HG02759 (cell line): Measurements from ENCODE around the gene KLHL11.
A peak's percentile ranks its signal among the peaks of the same experiment; 100 is the strongest.
"Not testable (repeated sequence)": the region's sequence is repeated elsewhere in the genome, so short reads cannot be mapped to it uniquely, and the experiment has no call there.

ENCODE experiments used
- ATAC-seq: cut with Tn5 transposase; IDR thresholded peaks from one replicate; pipeline ENCODE4 v1.9.1; 2021; ENCODE audit warnings: mild to moderate bottlenecking, moderate library complexity; ENCODE audit not compliant: unreplicated experiment

The KLHL11 gene

DNA sequence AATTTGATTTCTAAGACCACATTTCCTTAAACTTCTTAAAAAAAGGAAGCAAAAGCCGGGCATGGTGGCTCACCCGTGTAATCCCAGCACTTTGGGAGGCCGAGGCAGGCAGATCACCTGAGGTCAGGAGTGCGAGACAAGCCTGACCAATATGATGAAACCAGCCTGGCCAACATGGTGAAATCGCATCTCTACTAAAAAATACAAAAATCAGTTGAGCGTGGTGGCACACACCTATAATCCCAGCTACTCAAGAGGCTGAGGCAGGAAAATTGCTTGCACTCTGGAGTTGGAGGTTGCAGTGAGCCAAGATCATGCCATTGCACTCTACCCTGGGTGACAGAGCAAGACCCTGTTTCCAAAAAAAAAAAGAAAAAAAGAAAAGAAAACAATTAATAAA, 24.4 kb downstream of the KLHL11 start:
- not testable (repeated sequence) for ATAC-seq

- not testable (repeated sequence) for ATAC-seq
Observed at GRCh38 chr17:41839448-41839847, 25.8 kb downstream of the KLHL11 start.

DNA sequence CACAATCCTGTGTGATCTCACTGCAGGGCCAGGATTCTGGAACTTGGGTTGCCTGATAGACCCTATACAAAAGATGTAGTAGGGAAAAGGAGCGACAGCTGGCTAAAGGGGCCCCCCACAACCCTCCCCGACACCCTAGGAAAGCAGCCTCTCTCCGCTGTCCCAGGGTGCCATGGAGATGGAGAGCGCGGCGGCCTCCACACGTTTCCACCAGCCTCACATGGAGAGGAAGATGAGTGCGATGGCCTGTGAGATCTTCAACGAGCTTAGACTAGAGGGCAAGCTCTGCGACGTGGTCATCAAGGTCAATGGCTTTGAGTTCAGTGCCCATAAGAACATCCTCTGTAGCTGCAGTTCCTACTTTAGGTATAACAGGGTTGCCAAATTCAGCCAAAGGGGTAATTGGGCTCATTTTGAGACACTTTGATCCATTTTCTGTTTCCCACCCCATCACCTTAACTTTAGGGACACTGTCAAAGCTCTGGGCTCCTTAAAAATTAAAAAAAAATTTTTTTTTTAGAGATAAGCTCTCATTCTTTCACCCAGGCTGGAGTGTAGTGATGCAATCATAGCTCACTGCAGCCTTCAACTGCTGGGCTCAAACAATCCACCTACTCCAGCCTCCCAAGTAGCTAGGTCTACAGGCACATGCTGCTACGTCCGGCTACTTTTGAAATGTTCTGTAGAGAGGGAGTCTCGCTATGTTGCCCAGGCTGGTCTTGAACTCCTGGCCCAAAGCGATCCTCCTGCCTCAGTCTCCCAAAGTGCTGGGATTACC, 27.3 kb downstream of the KLHL11 start, which contains the start of gene KLHL10:
TSS of gene KLHL10 (plus strand) at position 65 of the 778 bp plus-strand sequence. CDS start at position 173, 108 bp downstream.
- no peak for ATAC-seq

DNA sequence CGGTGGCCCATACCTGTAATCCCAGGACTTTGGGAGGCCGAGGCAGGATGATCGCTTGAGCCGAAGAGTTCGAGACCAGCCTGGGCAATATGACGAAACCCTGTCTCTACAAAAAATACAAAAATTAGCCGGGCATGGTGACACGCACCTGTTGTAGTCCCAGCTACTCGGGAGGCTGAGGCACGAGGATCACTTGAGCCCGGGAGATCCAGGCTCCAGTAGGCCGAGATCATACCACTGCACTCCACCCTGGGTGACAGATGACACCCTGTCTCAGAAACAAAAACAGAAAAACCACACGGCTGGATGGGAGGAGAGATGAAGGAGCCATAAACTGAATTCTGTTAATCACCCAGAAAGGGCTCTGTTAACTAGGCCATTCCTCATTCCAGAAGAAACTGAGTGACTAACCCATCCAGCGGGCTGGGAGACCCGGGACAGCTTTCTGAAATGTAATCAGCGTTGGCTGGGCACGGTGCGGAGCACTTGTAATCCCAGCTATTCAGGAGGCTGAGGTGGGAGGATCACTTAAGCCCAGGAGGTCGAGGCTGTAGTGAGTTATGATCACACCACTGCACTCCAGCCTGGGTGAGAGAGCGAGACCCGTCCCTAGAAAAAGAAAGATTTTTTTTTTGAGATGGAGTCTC, 28.6 kb downstream of the KLHL11 start:
- ATAC-seq: no peak

DNA sequence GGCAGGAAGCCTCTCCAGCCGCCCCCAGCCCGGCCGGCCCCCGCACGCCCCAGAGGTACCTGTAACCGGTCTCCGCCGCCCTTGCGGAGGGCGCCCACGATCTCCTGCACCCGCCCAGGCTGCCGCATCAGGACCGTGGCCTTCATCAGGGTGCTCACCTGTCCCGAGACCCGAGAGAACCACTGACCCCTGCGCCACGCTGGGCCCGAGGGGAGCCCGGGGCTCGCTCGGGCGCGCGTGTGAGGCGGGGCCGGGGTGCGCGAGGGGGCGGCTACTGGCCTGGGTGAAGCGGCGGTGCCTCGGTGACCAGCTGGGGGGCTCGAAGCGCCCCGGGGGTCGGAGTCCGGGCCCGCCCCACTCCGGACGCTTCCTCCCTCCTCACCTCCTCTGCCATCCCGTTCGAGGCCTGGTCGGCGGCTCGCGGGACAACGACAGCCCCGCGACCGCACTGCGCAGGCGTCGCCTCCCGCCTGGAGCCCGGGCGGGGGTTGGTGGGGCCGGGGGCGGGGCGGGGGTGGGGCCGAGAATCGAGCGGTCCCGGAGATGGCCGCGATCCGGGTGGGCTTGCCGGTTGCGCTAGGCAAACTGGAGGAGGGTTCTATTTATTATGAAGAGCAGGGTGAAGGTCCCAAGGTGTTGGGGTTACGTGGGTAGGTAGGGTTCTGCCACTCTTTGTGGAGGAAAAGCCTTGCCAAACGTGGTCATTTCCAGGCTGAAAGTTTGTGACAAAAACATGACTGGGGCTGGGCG, 29.2 kb downstream of the KLHL11 start, which contains the start of gene NT5C3B:
TSS of gene NT5C3B (minus strand) at position 433 of the 750 bp plus-strand sequence. CDS start at position 394, 39 bp downstream.
- ATAC-seq: peak; percentile 78

- ATAC-seq: peak; percentile 19
Observed at GRCh38 chr17:41835214-41835799, 29.9 kb downstream of the KLHL11 start.

- not testable (repeated sequence) for ATAC-seq
Observed at GRCh38 chr17:41829961-41830360, 35.3 kb downstream of the KLHL11 start.

DNA sequence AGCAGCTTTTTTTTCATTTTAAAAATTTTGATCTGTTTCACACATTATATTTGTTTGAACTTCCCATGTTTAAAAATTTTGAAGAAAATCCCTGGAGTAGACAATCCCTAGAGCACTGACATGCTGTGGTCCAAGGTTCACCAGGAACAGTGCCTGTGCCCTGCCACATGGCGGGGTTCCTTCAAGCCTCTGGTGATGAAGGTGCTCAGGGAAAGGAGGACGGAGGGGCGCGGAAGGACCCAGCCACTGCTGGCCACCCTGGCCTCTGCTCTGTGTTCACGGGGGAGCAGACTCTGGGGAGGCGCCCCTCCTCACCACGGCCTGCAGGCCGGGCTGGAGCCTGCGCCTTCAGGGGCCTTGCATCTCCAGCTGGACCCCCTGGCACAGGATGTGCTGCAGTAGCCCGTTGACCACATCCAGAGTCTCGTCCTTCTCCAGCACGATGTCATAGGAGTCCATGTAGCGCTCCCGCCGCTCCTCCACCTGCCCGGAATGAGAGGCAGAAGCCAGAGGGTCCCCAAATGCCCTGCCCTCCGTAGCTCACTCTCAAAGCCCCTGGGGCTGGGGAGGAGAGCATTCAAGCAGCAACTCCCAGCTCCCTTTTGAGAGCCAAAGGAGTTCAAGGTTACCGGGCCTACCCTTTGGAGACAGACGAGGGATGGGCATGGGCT, 39.9 kb downstream of the KLHL11 start:
- ATAC-seq: no peak

DNA sequence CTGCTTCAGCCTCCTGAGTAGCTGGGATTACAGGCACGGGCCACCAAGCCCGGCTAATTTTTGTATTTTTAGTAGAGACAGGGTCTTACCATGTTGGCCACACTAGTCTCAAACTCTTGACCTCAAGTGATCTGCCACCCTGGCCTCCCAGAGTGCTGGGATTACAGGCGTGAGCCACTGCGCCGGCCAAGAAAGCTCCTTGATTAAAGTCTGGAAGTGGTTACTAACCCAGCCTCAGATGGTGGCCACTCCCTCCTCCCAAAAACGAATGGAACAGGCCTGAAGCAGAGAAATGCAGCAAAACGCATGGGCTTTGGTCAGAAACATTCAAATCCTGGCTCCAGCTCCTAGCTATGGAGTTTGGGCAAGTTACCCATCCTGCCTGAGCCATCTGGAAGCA, 41.1 kb downstream of the KLHL11 start:
- ATAC-seq: no peak

DNA sequence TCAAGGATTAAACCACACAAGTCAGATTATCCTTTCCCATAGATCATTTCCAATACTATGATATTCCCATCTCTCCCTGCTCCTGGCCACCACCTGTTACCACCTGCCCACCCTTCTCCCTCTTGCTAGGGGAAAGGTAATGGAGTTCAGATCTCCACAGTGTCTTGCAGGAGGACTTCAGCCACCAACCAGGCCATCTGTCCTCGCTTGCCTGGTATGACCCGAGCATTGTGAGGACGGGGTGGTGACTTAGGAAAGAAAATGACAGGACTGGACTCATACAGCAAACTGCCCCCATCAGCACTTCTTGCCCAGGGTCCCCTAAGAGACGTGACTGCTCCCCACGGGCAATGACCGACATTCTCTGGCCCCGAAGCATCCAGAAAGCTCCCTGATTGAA, 41.6 kb downstream of the KLHL11 start:
- no peak for ATAC-seq

DNA sequence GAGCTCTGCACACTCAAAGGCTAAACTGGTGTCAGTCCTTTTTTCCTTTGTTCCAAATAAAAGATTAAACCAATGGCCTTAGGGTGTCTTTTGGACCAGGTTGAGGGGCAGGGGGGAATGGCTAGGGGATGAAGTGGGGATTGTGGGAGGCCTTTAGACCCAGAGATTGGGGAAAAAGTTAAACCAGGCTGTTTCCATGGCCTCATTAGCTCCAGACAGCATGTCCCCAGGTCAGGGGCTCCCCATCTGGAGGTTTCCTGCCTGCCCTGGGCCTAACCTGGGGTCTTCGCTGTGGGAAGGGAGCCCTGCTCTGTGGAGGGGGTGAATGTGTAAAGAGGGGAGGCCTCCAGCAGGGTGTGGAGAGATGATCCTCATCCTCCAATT, 42.1 kb downstream of the KLHL11 start:
- ATAC-seq: no peak

GRCh38 chr17:41822216-41823140, 42.7 kb downstream of the KLHL11 start:
- ATAC-seq: no peak

DNA sequence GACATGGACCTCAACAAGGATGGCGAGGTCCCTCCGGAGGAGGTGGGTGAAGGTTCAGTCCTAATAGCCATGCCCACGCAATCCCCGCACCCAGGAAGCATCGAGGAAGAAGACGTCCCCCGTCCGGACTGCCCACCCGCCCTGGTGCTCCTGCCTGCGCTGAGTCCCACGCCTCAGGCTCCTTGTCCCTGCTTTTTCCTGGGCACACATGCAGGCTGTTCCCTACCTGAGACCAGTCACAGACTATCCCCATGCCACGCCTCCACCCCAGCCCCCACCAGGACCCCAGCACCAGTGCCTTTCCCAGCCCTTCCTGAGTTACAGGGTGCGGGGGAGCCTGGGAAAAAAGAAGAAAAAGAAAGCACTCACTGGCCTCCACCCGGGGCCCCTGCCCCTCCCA, 43.4 kb downstream of the KLHL11 start:
- no peak for ATAC-seq

DNA sequence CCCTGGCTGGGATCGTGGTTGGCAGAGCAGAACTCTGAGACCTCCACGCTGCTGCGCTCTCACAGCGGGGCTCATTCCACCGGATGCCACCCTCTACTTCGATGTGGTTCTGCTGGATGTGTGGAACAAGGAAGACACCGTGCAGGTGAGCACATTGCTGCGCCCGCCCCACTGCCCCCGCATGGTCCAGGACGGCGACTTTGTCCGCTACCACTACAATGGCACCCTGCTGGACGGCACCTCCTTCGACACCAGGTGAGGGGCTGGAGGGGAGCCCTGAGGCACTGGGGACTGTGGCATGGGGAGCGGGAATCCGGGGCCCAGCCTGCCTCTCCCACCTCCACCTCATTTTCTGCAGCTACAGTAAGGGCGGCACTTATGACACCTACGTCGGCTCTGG, 47.2 kb downstream of the KLHL11 start:
- no peak for ATAC-seq

GRCh38 chr17:41816637-41817320, 48.4 kb downstream of the KLHL11 start:
- no peak for ATAC-seq

DNA sequence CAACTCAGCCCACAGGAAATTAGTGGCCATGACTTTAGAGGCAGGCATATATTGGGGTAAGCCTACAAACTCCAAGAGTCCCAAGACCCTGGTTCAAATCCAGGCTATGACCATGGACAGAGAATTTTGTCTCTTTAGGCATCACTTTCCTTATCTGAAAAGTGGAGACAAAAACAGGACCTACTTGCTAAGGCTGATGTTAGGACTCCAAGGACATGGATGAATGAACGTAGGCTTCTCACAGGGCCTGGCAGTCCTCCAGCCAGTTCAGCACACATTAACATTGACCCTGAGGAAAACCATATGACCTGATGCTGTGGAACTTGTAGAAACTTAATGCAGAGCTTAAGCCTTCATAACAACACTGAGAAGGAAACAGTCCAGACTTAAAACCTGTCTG, 51.0 kb downstream of the KLHL11 start:
- no peak for ATAC-seq

DNA sequence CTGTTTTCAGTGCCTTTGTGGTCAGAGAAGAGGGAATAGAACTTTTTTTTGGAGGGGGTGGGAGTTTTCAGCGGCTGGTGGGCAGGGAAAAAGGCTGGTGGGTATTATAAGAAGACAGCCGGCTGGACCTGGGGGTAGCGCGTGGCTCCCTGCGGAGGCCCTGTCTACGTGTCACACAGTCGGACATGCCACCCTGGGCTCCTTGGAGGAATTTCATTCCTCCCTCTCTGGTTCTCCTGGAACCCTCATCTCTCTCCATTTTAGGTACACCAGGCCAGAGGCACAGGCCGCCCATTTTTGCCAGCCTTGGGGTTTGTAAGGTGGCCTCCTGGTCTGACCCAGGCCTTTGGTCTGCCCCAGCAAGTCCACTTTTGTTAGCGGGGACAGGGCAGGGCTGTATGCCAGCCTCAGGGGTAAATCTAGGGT, 51.5 kb downstream of the KLHL11 start:
- no peak for ATAC-seq

DNA sequence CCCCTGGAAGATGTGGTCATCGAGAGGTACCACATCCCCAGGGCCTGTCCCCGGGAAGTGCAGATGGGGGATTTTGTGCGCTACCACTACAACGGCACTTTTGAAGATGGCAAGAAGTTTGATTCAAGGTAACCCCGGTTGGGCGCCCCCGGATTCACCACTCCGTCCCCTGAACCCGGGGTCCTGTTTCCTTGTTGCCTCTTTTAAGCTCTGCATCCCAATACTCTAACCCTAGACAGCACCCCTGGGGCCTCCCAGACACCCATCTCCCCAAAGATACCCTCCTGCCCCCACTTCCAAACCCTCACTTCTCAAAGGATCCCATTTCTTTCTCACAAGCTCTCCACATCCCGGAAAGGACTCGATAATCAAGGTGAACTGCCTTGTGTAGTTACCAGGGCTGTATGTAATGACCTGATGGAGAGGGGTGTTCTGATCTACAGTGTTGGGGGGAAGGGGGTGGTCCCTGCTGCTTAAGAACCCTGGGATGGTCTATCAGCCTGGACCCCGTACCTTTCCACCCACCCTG, 52.0 kb downstream of the KLHL11 start:
- ATAC-seq: no peak
